C4-2B (cell line): ENCODE data around the gene OVOL2.
"Not testable (repeated sequence)": the region's sequence is repeated elsewhere in the genome, so short reads cannot be mapped to it uniquely, and the experiment has no call there.

Experiments used
- H3K27ac ChIP-seq: fragments of 450-650 bp; 2 replicates; pipeline ENCODE4 v1.5.1; 2017
- CTCF ChIP-seq: fragments of 450-650 bp; conservative IDR thresholded peaks from 2 replicates; pipeline ENCODE4 v1.5.1; 2017; ENCODE audit warnings: mild to moderate bottlenecking
- ZFX ChIP-seq: fragments of 450-650 bp; IDR thresholded peaks from 2 replicates; pipeline ENCODE4 v1.6.1; 2017

Gene OVOL2

GRCh38 chr20:18057101-18057993 is at the start of gene OVOL2:
OVOL2 (minus strand) TSS chr20:18057916; CDS start chr20:18057634, 282 bp downstream.
- peak; percentile 53 for TF ChIP-seq ZFX
- TF ChIP-seq CTCF, result no peak

GRCh38 chr20:18103497-18103896 is 45.8 kb upstream of the OVOL2 start:
- no peak overlapping the region for H3K27ac ChIP-seq

More at GRCh38 chr20:18057101-18057993, at the start of gene OVOL2:
- H3K27ac ChIP-seq, result peak within 1 kb of the TSS; percentile 85

GRCh38 chr20:18101125-18101810 is 43.6 kb upstream of the OVOL2 start:
- no peak for TF ChIP-seq CTCF
- TF ChIP-seq ZFX, result no peak
- no peak overlapping the region for H3K27ac ChIP-seq

More at GRCh38 chr20:18103497-18103896, 45.8 kb upstream of the OVOL2 start:
- no peak for TF ChIP-seq ZFX
- TF ChIP-seq CTCF, result no peak

- H3K27ac ChIP-seq, result not testable (repeated sequence)
Observed at GRCh38 chr20:18100569-18100968, 42.9 kb upstream of the OVOL2 start.

- H3K27ac ChIP-seq, result no peak overlapping the region
- TF ChIP-seq CTCF (no peak), ZFX (no peak)
Observed at GRCh38 chr20:18094191-18094590, 36.5 kb upstream of the OVOL2 start.

GRCh38 chr20:18093388-18093787 is 35.7 kb upstream of the OVOL2 start:
- TF ChIP-seq CTCF, result no peak
- TF ChIP-seq ZFX, result no peak
- no peak overlapping the region for H3K27ac ChIP-seq

GRCh38 chr20:18092890-18093289 is 35.2 kb upstream of the OVOL2 start:
- H3K27ac ChIP-seq, result no peak overlapping the region
- no peak for TF ChIP-seq CTCF
- no peak for TF ChIP-seq ZFX
